T-helper 1 cell treated with Interleukin-12 subunit alpha and Interleukin-12 subunit beta and Interleukin-4 antibody, amounts not matched to agents 30 μg/mL and 1 μg/mL, for 36 hours (primary cell): ENCODE results near the gene FHOD3.

Experiments
- H3K27ac Mint-ChIP-seq: one replicate; pipeline ENCODE4 v1.8.0; 2021; ENCODE audit warnings: mild to moderate bottlenecking, mixed read lengths
- H3K27me3 Mint-ChIP-seq: one replicate; pipeline ENCODE4 v1.8.0; 2021; ENCODE audit warnings: low read depth, mixed read lengths
- H3K36me3 Mint-ChIP-seq: one replicate; pipeline ENCODE4 v1.8.0; 2021; ENCODE audit warnings: low read depth, mixed read lengths
- H3K4me1 Mint-ChIP-seq: one replicate; pipeline ENCODE4 v1.8.0; 2021; ENCODE audit warnings: low read depth, mixed read lengths
- H3K4me3 Mint-ChIP-seq: one replicate; pipeline ENCODE4 v1.8.0; 2021; ENCODE audit warnings: mild to moderate bottlenecking, moderate library complexity, mixed read lengths
- H3K9me3 Mint-ChIP-seq: one replicate; pipeline ENCODE4 v1.8.0; 2021; ENCODE audit warnings: mixed read lengths

Gene FHOD3

DNA sequence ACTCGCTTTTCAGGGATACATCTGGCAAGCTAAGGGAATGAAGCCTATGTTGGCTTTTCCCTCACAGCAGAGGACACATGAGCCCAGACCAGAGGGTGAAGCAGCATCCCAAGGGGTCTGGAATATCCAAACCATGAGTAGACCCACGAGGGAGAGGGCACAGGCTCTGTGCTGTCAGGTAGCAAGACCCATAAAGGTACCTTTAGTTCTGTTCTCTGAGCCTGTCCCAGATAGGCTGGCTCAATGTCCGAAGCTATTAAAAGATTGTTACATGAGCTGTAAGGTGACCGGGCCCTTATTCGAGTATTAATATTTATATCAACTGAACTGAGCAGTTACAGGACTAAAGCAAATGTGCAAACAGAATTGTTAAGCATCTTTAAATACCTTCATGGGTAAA, 479.1 kb downstream of the FHOD3 start:
- H3K27me3 Mint-ChIP-seq = no peaks in the 10 kb centered on the region
- H3K36me3 Mint-ChIP-seq = peaks cover 5% of the 10 kb centered on the region
- H3K4me3 Mint-ChIP-seq = no peak overlapping the region
- H3K27ac Mint-ChIP-seq = no peak overlapping the region
- H3K9me3 Mint-ChIP-seq = no peaks in the 10 kb centered on the region
- H3K4me1 Mint-ChIP-seq = peaks cover 2% of the 10 kb centered on the region

DNA sequence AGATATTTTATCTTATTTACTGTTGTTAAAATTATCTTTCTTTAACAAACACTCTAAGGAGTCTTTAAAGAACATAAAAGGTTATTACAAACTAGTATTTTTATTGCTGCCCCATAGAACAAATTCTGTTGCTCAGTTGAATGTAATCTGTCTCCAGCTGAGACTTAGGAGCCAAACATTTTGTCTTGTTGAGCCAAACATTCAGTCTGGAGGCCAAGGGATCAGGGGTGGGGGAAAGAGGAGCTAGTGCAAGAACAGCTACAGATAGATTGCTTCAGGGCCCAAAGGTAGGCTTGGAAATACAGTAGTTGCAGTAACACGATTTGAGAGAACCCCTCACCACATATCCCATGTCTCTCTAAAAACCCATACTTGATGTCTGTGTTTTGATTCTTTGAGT, 480.1 kb downstream of the FHOD3 start:
- Mint-ChIP-seq H3K4me3 (no peak overlapping the region), H3K36me3 (peaks cover 6% of the 10 kb centered on the region), H3K27me3 (no peaks in the 10 kb centered on the region), H3K4me1 (no peaks in the 10 kb centered on the region), H3K9me3 (no peaks in the 10 kb centered on the region), H3K27ac (no peak overlapping the region)

DNA sequence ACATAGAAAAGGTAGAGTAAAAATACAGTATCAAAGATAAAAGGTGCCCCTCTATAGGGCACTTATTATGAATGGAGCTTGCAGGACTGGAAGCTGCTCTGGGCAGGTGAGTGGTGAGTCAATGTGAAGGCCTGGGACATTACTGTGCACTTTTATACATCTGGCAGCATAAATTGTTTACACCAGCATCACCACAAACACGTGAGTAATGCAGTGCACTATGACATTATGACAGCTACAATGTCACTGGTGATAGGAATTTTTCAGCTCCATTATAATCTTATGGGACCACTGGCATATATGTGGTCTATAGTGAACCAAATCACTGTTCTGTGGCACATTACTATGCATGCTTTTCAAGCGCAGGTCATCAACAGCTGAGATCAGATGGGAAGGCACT, 483.2 kb downstream of the FHOD3 start:
- Mint-ChIP-seq H3K36me3 (peaks cover 9% of the 10 kb centered on the region), H3K27me3 (no peaks in the 10 kb centered on the region), H3K27ac (no peak overlapping the region), H3K4me3 (no peak overlapping the region), H3K4me1 (no peaks in the 10 kb centered on the region), H3K9me3 (no peaks in the 10 kb centered on the region)

DNA sequence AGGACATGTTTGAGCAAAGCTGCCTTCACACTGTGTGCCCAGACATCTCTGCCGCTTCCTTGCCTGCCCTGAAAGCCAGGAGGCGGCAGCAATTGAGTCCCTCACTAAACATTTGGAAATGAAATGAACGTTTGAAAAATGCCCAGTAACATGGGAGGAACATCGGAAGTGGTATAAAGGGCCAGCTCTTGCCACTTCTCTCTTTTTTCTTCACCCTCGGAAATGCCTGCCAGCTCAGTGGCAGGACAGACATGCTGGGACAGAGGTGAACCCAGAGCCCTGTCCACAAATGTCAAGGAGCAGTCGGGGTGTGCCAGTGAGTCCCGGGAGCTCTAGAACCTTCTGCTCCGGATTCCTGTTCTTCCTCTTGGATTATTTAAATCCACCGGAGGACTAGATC, 485.2 kb downstream of the FHOD3 start:
- Mint-ChIP-seq H3K4me1 (no peaks in the 10 kb centered on the region), H3K9me3 (no peaks in the 10 kb centered on the region), H3K27me3 (no peaks in the 10 kb centered on the region), H3K4me3 (no peak overlapping the region), H3K36me3 (peaks cover 16% of the 10 kb centered on the region), H3K27ac (no peak overlapping the region)

DNA sequence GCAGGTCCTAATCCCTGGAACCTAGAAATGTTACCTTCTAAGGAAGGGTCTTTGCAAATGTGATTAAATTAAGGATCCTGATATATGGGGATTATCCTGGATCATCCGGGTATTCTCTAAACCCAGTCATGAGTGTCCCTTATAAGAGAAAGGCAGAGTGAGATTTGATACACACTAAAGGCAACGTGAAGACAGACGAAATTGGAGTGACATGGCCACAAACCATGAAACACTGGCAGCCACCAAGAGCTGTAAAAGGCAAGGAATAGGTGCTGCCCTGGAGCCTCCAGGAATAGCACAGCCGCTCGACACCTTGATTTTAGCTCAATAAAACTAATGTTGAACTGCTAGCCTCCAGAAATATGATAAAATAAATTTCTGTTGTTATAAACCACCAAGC, 486.3 kb downstream of the FHOD3 start:
- Mint-ChIP-seq H3K4me3 (no peak overlapping the region), H3K36me3 (peaks cover 16% of the 10 kb centered on the region)

DNA sequence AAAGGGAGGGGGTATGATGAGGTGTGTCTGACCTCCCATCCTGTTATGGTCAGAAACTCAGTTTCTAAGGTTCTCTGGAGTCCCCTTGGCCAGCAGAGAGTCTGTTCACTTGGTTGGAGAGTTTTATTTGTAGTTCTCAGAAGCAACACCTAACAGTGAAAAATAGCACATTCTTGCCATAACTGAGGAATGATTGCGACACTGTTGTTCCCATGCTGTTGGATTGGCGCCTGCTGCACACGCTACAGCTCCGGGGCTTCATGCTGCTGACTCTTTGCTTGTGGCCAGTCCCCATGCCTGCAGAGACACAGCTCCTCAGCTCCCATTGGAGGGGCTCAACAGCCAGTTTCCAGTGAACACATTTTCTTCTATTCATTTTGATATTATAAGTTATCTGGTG, 489.2 kb downstream of the FHOD3 start:
- H3K36me3 Mint-ChIP-seq = peaks cover 28% of the 10 kb centered on the region
- no peaks in the 10 kb centered on the region for H3K4me1 Mint-ChIP-seq
- no peak overlapping the region for H3K4me3 Mint-ChIP-seq
- H3K27me3 Mint-ChIP-seq = no peaks in the 10 kb centered on the region
- no peak overlapping the region for H3K27ac Mint-ChIP-seq
- H3K9me3 Mint-ChIP-seq = peaks cover 7% of the 10 kb centered on the region

More for the DNA sequence above, 486.3 kb downstream of the FHOD3 start:
- no peak overlapping the region for H3K27ac Mint-ChIP-seq
- H3K4me1 Mint-ChIP-seq = no peaks in the 10 kb centered on the region
- no peaks in the 10 kb centered on the region for H3K27me3 Mint-ChIP-seq
- no peaks in the 10 kb centered on the region for H3K9me3 Mint-ChIP-seq

DNA sequence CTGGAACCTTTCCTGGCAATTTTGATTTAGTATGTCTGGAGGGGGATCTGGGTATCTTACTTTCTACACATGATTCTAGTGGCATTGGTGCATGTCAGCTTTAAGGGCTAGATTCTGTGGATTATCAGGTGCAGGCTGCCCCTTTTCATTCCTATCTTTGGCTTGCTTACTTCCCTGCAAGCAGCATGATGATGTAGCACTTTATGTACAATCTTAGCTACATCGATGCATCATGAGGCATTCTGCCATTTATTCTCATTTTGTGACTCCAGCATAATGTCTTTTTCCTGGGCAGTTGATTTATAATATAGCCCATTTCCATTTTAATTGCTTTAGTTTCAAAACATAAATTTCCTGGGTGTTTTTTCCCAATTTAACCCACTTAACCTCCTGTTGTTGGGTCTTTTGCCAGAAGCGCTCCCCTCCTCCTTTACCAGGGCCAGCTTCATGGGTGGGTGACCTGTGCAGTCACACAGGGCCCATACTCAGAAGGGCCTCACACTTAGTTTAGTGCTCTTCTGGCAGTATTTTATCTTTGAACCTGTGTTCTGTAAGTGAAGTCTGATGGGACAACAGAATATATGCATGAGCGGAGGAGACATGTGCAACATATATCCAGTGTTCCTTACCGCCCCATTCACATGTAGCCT, 495.2 kb downstream of the FHOD3 start:
- Mint-ChIP-seq H3K36me3 (peaks cover 51% of the 10 kb centered on the region), H3K4me3 (no peak overlapping the region), H3K4me1 (no peaks in the 10 kb centered on the region), H3K9me3 (peaks cover 7% of the 10 kb centered on the region), H3K27me3 (no peaks in the 10 kb centered on the region), H3K27ac (no peak overlapping the region)

DNA sequence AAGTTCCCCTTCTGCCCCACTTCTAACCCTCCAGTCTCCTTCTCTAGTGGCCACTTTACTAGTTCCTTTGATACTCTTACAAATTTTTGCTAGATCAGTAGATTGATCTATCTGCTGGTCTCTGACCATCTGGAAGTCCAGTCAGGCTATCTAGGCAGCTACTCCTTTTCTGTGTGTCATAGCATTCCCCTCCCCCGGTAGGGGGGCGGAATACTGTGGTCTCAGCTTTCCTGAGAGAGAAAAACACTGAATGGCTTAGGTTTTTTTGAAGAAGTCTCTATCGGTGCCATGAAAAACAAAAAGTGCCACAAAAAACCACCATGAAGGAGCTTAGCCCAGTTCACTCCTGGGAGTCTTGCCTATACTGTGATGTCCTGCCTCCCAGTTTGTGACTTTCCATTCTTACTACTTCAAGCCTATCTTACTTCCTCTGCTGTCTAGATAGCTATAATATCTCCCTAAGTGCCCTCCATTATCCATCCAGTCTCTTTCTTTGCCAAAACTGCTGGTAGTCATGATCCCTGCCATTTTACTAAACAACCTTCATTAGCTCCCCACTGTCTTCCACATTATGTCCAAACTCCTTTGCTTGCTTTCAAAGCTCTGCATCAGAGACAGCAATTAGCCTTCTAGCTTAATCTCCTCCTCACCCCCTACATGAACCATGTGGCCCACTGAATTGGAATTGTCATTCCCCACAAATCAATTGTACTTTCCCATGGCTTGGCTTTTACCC, 501.4 kb downstream of the FHOD3 start:
- H3K9me3 Mint-ChIP-seq = no peaks in the 10 kb centered on the region
- no peaks in the 10 kb centered on the region for H3K27me3 Mint-ChIP-seq
- H3K4me1 Mint-ChIP-seq = no peaks in the 10 kb centered on the region
- H3K36me3 Mint-ChIP-seq = peaks cover 59% of the 10 kb centered on the region
- no peak overlapping the region for H3K4me3 Mint-ChIP-seq
- no peak overlapping the region for H3K27ac Mint-ChIP-seq

DNA sequence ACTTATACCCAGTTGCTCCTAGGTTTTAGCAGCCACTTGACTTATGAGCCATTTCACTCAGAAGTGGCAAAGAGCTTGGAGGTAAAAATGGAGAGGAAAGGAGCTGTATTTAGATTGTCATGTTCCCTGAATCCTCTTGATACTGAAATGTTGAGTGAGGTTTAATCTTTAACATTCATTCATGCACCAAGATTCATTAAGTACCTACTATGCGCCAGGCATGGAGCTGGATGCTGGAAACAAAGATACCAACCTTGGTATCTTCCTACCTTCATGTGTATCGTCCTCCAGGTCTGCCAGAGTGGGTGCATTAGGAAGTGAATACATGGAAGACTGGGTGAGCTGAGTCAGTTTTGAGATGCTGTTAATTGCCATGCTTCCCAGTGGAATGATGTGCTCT, 507.6 kb downstream of the FHOD3 start:
- Mint-ChIP-seq H3K27ac (no peak overlapping the region), H3K9me3 (no peaks in the 10 kb centered on the region), H3K27me3 (no peaks in the 10 kb centered on the region), H3K4me3 (no peak overlapping the region), H3K4me1 (peaks cover 5% of the 10 kb centered on the region), H3K36me3 (peaks cover 49% of the 10 kb centered on the region)

DNA sequence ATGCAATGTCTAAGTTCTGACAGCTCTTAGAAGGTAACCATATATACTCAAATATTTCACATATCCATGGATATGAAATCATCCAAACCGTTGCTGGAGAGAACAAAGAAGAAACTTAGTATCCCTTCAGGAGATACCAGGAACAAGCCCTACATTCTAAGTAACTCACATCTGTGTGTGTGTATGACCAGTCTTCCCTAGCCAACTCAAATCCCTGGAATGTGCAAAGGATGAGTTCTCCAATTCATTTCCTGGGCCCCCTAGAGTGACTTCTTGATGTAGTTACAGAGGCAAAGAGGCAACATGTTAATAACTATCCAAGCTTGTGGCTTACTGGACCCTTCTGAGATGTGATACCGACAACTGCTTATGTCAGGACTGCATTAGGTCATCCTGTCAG, 511.2 kb downstream of the FHOD3 start:
- peaks cover 14% of the 10 kb centered on the region for H3K4me1 Mint-ChIP-seq
- no peak overlapping the region for H3K27ac Mint-ChIP-seq
- no peak overlapping the region for H3K4me3 Mint-ChIP-seq
- H3K36me3 Mint-ChIP-seq = peaks cover 35% of the 10 kb centered on the region
- no peaks in the 10 kb centered on the region for H3K9me3 Mint-ChIP-seq
- H3K27me3 Mint-ChIP-seq = no peaks in the 10 kb centered on the region

DNA sequence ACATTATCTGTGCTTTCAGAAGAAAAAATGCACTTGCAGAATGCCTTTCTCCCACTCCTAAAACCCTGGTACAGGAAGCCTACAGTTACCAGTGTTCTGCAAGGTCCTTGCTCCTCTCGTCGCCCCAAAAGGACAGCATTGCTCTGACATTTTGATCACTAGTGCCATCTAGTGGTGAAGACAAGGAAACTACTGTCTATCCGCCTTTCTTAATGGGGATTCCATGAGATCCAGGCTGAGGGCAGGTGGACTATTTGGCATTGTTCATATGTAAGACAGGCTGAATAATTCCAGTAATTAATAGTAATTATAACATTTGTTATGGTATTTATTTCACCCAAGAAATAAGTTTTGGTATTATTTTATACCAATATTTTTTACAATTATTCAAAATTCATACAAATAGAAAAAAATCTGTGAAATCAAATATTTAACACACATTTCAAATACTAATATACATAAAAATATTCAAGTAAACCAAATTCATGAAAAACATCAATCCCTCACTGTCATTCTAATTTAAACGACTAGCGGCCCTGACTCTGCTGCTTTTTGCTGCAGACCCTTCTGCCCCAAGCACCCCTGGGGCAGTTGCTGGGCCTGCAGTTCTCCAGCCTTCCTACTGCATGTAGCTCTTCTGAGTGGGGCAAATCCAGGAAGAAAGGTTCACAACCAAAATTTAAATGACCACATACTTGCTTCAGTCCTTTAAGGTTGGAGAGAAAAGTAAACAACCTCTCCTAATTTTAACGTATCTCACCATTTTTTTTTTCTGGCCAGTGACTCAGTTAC, 512.3 kb downstream of the FHOD3 start:
- Mint-ChIP-seq H3K9me3 (no peaks in the 10 kb centered on the region), H3K27me3 (no peaks in the 10 kb centered on the region), H3K27ac (no peak overlapping the region), H3K4me1 (peaks cover 14% of the 10 kb centered on the region), H3K36me3 (peaks cover 31% of the 10 kb centered on the region), H3K4me3 (no peak overlapping the region)

DNA sequence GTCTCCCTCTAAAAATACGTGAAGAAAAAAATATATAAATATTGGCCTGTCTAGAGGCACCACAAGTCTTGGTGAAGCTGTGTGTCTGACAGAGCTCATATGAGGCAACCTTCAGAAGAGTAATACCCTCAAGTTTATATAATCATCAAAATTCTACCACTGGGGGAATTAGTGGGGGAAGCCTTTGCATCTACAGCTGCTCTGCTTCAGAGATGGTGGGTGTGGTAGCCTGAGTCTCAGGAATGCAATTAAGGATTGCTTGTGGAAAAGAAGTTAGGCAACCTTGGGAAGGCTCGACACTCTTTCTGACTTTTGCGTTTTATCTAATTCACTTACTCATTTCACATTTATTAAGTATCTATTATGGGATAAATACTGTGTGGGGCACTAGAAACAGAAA, 513.9 kb downstream of the FHOD3 start:
- peaks cover 20% of the 10 kb centered on the region for H3K36me3 Mint-ChIP-seq

DNA sequence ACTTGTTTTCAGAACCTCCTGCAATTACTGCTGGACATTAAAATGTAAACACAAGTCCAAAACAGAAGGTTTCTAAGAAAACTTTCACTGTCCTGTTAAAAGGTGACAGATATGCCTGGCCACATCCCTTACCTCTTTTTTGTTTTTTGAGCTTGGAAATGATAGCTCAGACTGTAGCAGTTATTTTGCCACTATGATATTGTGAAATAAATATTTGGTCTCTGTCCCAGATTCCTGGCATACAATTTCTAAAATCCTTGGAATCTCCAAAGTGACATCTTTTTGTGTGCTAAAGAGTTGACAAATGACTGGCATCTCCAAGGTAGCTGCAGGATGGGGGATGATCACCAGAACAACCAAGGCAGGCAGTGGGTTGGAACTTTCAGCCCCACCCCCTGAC, 514.4 kb downstream of the FHOD3 start:
- Mint-ChIP-seq H3K4me1 (peaks cover 16% of the 10 kb centered on the region), H3K4me3 (no peak overlapping the region), H3K27me3 (no peaks in the 10 kb centered on the region), H3K36me3 (peaks cover 18% of the 10 kb centered on the region), H3K27ac (no peak overlapping the region), H3K9me3 (no peaks in the 10 kb centered on the region)

More for the DNA sequence above, 513.9 kb downstream of the FHOD3 start:
- Mint-ChIP-seq H3K4me3 (no peak overlapping the region), H3K27ac (no peak overlapping the region), H3K27me3 (no peaks in the 10 kb centered on the region), H3K9me3 (no peaks in the 10 kb centered on the region), H3K4me1 (peaks cover 14% of the 10 kb centered on the region)

DNA sequence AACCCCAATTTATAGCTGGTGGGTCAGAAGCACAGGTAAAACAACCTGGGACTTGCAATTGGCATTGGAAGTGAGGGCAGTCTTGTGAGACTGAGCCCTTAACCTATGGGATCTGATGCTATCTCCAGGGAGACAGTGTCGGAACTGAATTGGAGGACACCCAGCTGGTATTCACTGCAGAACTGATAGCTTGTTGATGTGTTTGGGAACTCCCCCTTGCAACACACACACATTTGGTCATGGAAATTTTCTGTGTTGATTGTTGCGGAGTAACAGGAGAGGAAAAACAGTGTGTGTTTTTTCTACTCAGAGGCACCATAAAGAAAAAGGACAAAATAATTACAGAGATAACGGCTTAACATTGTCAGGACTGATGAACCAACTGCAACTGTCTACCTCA, 515.2 kb downstream of the FHOD3 start:
- no peaks in the 10 kb centered on the region for H3K9me3 Mint-ChIP-seq
- no peak overlapping the region for H3K27ac Mint-ChIP-seq
- H3K4me3 Mint-ChIP-seq = no peak overlapping the region
- peaks cover 15% of the 10 kb centered on the region for H3K36me3 Mint-ChIP-seq
- peaks cover 14% of the 10 kb centered on the region for H3K4me1 Mint-ChIP-seq
- H3K27me3 Mint-ChIP-seq = no peaks in the 10 kb centered on the region
